ENCODE data around the gene GAGE10.

The GAGE10 gene

DNA sequence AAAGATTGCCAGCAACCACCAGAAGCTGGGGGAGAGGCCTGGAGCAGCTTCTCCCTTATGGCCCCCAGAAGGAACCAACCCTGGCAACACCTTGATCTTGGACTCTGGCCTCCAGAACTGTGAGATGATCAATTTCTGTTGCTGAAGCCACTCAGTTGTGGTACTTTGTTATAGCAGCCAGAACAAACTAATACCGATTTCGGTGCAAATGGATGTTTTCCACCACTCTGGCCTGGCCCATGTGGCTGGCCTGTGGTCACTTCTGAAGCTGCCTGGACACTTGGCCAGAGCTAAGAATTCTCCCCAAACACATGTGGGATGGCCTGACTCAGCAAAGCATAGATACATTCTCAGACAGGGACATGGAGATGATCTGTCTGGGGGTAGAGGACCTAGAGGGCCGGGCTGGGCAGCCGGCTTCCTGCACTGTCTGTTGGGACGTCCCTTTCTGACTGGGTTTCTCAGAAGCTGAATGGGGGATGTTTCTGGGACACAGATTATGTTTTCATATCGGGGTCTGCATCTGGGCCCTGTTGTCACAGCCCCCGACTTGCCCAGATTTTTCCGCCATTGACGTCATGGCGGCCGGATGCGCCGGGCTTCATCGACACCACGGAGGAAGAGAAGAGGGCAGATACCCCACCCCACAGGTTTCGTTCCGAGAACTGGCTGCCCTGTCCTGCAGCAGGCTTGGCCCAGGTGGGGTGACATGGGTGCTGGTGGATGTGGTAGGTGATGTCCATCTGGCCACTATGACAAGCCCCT is 43.0 kb upstream of the GAGE10 start:
- no peaks in the 10 kb centered on the region; the same call in 1 of the 2 replicates for H3K9me3 ChIP-seq (ENCODE audit: insufficient read depth, low read length)
- TF ChIP-seq YY1 (IDR thresholded peaks at IDR 0.05; ENCODE audit: insufficient read depth, insufficient read length) (no peak), ZNF274 (IDR thresholded peaks at IDR 0.05; ENCODE audit: low read depth, low read length) (no peak), SUZ12 (IDR thresholded peaks at IDR 0.05; ENCODE audit: extremely low read depth, insufficient read depth, insufficient read length) (no peak)
- no peaks in the 10 kb centered on the region for H3K27me3 ChIP-seq (ENCODE audit: insufficient read depth, insufficient read length)
- H3K9ac ChIP-seq (ENCODE audit: insufficient read length, low read depth), result no peak overlapping the region
- H3K4me1 ChIP-seq (ENCODE audit: insufficient read depth, insufficient read length), result peaks cover 4% of the 10 kb centered on the region
- no peak for DNase-seq (ENCODE audit: low read depth, low spot score)
- no peak overlapping the region for H3K4me3 ChIP-seq (ENCODE audit: insufficient read length, low read depth)
- peaks cover 1% of the 10 kb centered on the region for H3K36me3 ChIP-seq (ENCODE audit: insufficient read depth, insufficient read length, low read length)

DNA sequence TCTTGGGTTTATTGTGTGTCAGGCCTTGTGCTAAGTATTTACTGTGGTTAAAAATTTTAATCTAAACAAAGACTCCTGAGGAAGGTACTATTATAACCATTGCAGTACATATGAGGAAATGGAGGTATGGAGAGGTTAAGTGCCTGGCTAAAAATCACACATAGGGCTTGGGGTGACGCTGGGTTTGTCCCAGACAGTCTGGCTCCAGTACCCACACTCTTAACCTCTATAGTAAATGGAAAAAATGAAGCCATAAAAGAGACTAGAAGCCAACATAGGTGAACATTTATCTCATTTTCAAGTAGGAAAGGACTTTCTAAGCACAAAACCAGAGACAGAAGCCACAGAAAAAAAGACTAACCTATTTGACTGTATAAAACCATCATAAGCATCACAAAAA is 40.8 kb upstream of the GAGE10 start:
- DNase-seq (ENCODE audit: low read depth, low spot score), result no peak
- Histone ChIP-seq H3K4me1 (ENCODE audit: insufficient read depth, insufficient read length) (peaks cover 4% of the 10 kb centered on the region), H3K27me3 (ENCODE audit: insufficient read depth, insufficient read length) (no peaks in the 10 kb centered on the region), H3K9me3 (ENCODE audit: insufficient read depth, low read length) (no peaks in the 10 kb centered on the region; the same call in 1 of the 2 replicates), H3K9ac (ENCODE audit: insufficient read length, low read depth) (no peak overlapping the region), H3K4me3 (ENCODE audit: insufficient read length, low read depth) (no peak overlapping the region), H3K36me3 (ENCODE audit: insufficient read depth, insufficient read length, low read length) (no peaks in the 10 kb centered on the region)
- no peak for TF ChIP-seq ZNF274 (IDR thresholded peaks at IDR 0.05; ENCODE audit: low read depth, low read length)
- TF ChIP-seq YY1 (IDR thresholded peaks at IDR 0.05; ENCODE audit: insufficient read depth, insufficient read length), result no peak
- no peak for TF ChIP-seq SUZ12 (IDR thresholded peaks at IDR 0.05; ENCODE audit: extremely low read depth, insufficient read depth, insufficient read length)

DNA sequence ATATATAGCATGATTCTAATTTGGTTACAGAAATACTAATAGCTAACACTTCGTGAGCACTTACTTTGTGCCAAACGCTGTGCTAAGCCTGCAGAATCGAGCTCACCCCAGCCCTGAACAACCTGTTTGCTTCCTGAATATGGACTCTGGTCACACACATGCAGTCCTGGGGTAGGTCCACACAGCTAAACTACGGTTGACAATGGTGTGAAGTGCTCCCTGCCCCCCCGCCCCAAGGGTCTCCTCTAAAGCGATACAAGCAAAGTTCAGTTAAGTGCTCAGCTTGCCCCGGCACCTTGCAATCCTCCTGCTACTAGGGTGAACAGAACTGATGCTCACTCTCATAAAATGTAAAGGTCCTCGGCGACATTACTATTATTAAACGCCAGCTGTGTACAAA is 39.8 kb upstream of the GAGE10 start:
- Histone ChIP-seq H3K36me3 (ENCODE audit: insufficient read depth, insufficient read length, low read length) (no peaks in the 10 kb centered on the region), H3K27me3 (ENCODE audit: insufficient read depth, insufficient read length) (no peaks in the 10 kb centered on the region), H3K9ac (ENCODE audit: insufficient read length, low read depth) (no peak overlapping the region), H3K4me1 (ENCODE audit: insufficient read depth, insufficient read length) (peaks cover under 1% of the 10 kb centered on the region), H3K9me3 (ENCODE audit: insufficient read depth, low read length) (no peaks in the 10 kb centered on the region; the same call in 1 of the 2 replicates), H3K4me3 (ENCODE audit: insufficient read length, low read depth) (no peak overlapping the region)
- DNase-seq (ENCODE audit: low read depth, low spot score), result no peak
- TF ChIP-seq YY1 (IDR thresholded peaks at IDR 0.05; ENCODE audit: insufficient read depth, insufficient read length) (no peak), ZNF274 (IDR thresholded peaks at IDR 0.05; ENCODE audit: low read depth, low read length) (no peak), SUZ12 (IDR thresholded peaks at IDR 0.05; ENCODE audit: extremely low read depth, insufficient read depth, insufficient read length) (no peak)

- Histone ChIP-seq H3K4me1 (ENCODE audit: insufficient read depth, insufficient read length) (no peaks in the 10 kb centered on the region), H3K4me3 (ENCODE audit: insufficient read length, low read depth) (no peak within 1 kb of the TSS), H3K9me3 (ENCODE audit: insufficient read depth, low read length) (no peaks in the 10 kb centered on the region; the same call in 1 of the 2 replicates), H3K36me3 (ENCODE audit: insufficient read depth, insufficient read length, low read length) (no peaks in the 10 kb centered on the region), H3K27me3 (ENCODE audit: insufficient read depth, insufficient read length) (no peaks in the 10 kb centered on the region), H3K9ac (ENCODE audit: insufficient read length, low read depth) (no peak within 1 kb of the TSS)
- no peak for DNase-seq (ENCODE audit: low read depth, low spot score)
- no peak for TF ChIP-seq SUZ12 (IDR thresholded peaks at IDR 0.05; ENCODE audit: extremely low read depth, insufficient read depth, insufficient read length)
Observed at GRCh38 chrX:49264460-49264859, 39.0 kb upstream of the GAGE10 start, which contains the start of gene FOXP3. FOXP3 (minus strand) TSS chrX:49264710; CDS start chrX:49258505, 6,205 bp downstream.

DNA sequence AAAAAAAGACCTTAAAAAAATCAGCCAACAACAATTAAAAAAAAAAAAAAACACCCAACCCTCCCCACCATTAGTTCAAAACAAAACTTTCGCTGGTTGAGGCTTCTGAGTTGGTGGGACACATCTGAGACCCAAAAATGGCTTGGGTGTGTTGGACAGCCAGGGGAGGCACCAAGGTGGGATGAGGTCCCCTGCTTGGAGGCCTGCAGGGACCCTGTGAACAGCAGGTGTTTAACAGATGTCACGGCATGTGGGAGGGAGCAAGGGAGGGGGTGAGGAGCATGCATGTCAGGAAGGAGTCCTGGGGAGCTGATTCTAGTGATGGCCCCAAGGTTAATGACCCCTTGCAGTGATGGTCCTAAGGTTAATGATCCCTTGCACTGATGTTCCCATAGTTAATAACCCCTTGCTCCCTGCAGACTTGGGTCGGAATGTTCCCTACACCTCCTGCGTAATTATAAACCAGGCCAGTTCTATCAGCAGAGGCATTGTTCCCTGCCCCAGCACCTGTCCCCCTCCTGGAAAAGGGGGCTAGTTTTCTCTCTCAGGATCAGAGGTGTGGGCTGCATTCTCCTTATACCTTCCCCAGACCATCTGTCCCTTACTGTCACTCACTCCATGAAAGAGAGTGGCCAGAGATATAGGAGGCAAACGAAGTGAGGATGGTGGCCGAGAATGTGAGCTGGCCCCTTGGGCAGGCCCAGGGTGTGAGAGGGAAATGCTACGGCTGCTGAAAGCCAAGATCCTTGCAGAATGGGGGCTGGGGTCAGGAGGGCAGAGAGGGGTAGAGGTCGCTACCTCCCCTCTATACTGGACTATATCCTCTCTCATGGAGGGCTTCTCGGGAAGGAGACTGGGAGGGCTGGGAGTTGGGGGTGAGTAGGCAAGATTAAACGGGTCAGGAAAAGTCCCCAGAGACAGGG is 36.7 kb upstream of the GAGE10 start:
- TF ChIP-seq YY1 (IDR thresholded peaks at IDR 0.05; ENCODE audit: insufficient read depth, insufficient read length) (no peak), SUZ12 (IDR thresholded peaks at IDR 0.05; ENCODE audit: extremely low read depth, insufficient read depth, insufficient read length) (no peak), ZNF274 (IDR thresholded peaks at IDR 0.05; ENCODE audit: low read depth, low read length) (no peak)
- Histone ChIP-seq H3K9me3 (ENCODE audit: insufficient read depth, low read length) (no peaks in the 10 kb centered on the region), H3K36me3 (ENCODE audit: insufficient read depth, insufficient read length, low read length) (peaks cover 14% of the 10 kb centered on the region), H3K4me1 (ENCODE audit: insufficient read depth, insufficient read length) (peaks cover 8% of the 10 kb centered on the region), H3K27me3 (ENCODE audit: insufficient read depth, insufficient read length) (no peaks in the 10 kb centered on the region), H3K9ac (ENCODE audit: insufficient read length, low read depth) (no peak overlapping the region), H3K4me3 (ENCODE audit: insufficient read length, low read depth) (no peak overlapping the region)
- DNase-seq (ENCODE audit: low read depth, low spot score), result no peak

DNA sequence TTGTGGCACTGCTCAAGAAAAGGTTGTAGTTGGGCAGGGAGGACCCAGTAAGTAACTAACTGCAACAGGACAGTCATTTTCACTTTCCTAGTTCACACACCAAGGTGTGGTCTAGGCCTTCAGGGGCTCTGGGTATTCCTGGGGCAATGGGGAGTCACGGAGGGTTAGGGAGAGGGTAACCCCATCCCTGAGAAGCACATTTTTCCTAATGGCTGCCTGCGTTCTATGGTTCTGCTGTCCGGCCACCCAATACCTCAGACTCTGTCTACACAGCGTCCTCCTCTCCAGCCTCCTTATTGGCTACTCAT is 34.8 kb upstream of the GAGE10 start:
- TF ChIP-seq SUZ12 (IDR thresholded peaks at IDR 0.05; ENCODE audit: extremely low read depth, insufficient read depth, insufficient read length) (no peak), ZNF274 (IDR thresholded peaks at IDR 0.05; ENCODE audit: low read depth, low read length) (no peak), YY1 (IDR thresholded peaks at IDR 0.05; ENCODE audit: insufficient read depth, insufficient read length) (no peak)
- no peaks in the 10 kb centered on the region for H3K27me3 ChIP-seq (ENCODE audit: insufficient read depth, insufficient read length)
- DNase-seq (ENCODE audit: low read depth, low spot score), result no peak

More for the DNA sequence above, 34.8 kb upstream of the GAGE10 start:
- H3K4me1 ChIP-seq (ENCODE audit: insufficient read depth, insufficient read length), result peaks cover 10% of the 10 kb centered on the region
- H3K4me3 ChIP-seq (ENCODE audit: insufficient read length, low read depth), result peak overlapping the region; percentile 74
- H3K9ac ChIP-seq (ENCODE audit: insufficient read length, low read depth), result peak overlapping the region; percentile 79
- peaks cover 32% of the 10 kb centered on the region for H3K36me3 ChIP-seq (ENCODE audit: insufficient read depth, insufficient read length, low read length)
- no peaks in the 10 kb centered on the region for H3K9me3 ChIP-seq (ENCODE audit: insufficient read depth, low read length)
